GM21447 (cell line): ENCODE measurements around the gene CDK6.
A peak's percentile ranks its signal among the peaks of the same experiment; 100 is the strongest.
"Not testable (repeated sequence)": the region's sequence is repeated elsewhere in the genome, so short reads cannot be mapped to it uniquely, and the experiment has no call there.

ENCODE experiments used
- ATAC-seq: cut with Tn5 transposase; IDR thresholded peaks from one replicate; pipeline ENCODE4 v1.9.1; 2021; ENCODE audit not compliant: unreplicated experiment

CDK6 gene

DNA sequence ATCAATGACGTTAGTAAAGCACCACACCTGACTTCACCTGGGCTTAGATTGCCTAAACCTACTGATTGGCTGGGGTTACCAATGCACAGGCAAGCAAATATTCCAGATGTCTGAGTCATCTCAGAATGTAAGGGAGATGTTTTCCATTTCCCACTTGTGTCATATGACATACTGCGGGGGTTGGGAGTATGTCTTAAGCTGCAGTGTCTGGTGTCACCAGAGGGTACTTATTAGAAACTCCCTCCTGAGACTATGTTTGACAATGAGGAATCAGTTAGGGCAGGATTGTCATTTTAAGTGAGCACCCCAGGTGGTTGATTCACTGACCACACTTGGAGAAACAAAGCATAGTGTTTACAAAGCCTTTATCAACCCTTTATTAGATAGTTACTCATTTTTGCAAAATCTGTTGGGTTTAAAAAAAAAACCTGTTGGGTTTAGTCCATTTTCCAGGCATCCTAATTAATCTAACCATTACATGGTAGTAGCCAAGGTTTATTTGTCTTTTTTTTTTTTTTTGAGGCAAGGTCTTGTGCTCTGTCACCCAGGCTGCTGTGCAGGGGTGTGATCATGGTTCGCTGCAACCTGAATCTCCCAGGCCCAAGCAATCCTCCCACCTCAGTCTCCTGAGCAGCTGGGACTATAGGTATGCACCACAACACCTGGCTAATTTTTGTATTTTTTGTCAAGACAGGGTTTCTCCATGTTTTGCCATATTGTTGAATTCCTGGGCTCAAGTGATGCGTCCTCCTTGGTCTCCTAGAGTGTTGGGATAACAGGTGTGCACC lies 72.5 kb downstream of the CDK6 start:
- ATAC-seq = no peak

DNA sequence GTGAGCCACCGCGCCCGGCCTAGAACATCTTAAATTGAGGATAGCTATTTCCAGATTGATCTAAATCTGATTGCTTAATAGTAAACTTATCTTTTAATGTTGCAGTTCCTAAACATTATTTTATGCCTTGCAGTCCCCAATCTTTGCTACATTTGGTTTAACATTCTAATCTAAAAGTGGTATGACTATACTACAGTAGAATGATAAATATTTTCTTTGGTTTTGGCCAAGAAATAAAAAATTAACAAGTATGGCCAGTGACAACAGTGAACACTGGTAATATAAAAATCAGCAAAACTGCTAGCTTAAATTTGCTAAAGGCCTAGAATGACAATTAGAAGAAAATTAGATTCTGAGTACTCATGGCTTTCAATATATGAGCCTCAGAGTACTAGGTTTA lies 73.5 kb downstream of the CDK6 start:
- ATAC-seq = no peak

DNA sequence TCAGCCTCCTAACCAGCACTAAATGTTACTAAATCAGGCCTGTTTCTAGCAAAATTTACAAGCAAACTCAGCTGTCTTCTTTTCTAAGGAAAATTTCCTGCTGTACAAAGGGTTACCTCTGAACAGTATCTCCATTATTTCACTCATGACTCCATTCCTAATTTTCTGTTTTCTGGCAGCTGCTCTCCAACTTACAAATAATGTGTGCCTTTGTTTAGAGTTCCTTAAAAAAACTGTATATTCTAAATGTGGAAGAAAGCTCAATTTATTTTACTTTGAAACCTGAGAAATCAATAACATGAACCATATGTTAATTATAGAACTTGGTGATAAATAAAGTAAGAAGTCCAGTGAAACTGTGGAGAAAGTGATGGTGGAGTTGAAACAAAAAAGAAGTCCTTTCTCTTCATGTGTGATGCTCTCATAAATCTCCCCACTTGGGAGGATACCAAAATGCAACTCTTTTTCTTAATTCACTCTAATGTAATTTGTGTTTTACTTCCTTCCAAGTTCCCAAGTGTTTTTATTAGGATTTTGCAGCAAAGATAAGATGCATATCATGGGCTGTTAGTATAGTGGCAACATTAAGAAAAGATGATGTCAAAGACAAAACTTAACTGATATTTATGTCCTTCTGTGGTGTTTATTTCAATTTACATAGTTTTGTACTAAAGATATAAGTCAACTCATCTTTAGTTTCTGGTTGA lies 74.8 kb downstream of the CDK6 start:
- no peak for ATAC-seq

DNA sequence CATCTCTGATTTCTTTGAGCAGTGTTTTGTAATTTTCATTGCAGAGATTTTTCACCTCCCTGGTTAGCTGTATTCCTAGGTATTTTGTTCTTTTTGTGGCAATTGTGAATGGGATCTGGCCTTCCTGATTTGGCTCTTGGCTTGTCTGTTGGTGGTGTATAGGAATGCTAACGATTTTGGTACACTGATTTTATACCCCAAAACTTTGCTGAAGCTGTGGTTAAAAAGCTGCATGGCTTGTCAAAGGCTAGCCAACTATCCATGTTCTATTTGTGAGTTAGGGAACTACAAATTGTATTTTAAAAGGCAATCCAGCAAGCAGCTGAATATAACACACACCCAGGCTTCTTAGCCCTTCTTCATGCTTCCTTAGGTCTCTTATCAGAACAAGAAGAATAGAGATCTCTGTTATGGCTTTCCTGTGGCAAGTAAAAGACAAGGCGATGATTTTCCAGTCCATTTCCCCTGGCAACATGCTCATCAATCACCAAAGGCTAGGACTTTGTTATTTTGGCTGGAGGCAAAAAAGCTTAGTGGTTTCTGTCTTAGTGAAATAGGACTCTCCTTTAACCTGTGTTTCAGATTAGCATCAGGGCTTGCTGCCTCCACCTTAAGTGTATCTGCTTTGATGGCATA lies 77.5 kb downstream of the CDK6 start:
- ATAC-seq = no peak

DNA sequence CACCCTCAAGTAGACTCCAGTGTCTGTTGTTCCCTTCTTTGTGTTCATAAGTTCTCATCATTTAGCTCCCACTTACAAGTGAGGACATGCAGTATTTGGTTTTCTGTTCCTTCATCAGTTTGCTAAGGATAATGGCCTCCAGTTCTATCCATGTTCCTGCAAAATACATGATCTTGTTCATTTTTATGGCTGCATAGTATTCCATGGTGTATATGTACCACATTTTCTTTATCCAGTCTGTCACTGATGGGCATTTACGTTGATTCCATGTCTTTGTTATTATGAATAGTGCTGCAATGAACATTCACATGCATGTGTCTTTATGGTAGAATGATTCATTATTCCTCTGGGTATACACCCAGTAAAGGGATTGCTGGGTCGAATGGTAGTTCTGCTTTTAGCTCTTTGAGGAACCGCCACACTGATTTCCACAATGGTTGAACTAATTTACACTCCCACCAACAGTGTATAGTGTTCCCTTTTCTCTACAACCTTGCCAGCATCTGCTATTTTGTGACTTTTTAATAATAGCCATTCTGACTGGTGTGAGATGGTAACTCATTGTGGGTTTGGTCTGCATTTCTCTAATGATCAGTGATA lies 79.0 kb downstream of the CDK6 start:
- ATAC-seq = not testable (repeated sequence)

DNA sequence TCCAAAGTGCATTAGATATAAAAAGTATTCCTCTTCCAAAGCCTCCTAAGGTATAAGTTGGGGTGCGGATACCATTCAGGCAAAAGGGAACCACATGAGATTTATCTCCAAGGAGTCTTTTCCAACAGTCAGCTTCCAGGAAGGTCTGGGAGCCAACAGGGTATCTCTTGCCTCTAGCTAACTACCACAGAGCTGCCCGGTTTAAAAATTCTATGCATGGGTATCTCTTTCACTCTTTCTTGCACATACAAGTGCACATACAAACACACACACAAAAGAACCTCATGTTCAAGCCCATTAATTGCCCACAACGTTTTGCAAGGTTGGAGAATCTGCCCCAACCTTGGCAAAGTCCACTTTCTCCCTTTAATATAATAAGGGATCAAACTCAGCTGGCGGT lies 80.7 kb downstream of the CDK6 start:
- no peak for ATAC-seq

DNA sequence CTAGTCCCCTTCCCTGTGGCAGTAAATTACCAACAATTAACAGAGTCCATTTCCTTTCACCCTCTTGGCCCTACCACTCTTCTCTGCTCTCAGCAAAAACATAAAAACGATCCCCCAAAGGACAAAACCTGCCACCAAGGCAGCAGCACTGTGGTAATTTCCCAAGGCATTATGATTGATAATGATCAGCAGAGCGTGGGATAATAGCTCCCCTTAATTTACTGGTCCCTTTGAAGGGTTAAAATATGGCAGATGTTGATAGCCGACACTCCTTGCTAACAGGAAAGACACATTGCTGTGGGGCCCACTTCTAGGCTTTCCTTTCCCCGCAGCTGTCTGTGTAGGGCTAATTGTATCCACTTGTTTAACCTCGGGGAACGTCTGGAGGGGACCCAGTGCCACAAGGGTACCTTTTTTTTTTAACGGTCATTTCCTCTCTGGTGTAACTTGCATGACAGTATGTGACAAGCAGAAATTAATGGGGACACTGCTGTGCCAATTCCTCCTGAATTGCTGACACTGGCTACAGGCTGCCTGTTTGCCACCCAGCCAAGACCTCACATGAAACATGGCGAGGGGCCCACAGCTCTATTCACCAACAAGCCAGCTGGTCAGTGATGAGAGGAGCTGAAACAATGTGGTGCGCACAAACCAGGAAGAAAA lies 81.3 kb downstream of the CDK6 start:
- ATAC-seq = peak; percentile 52

DNA sequence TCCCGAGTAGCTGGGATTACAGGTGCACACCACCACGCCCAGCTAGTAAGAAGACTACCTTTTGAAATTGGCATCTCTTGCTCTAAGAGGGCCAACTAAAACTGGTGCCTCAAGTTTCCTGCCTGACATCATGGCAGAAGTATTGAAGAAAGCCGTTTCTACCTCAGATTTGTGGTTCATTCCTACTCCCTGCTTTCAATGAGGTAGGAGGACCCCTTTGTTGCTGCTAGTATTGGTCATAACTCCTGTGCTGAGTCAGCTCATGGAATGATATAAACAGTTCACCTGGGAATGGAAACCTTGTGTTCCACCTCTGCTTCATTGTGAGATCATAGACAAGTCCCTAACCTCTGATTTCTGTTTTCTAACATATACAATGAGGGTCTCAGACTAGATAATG lies 82.8 kb downstream of the CDK6 start:
- no peak for ATAC-seq

DNA sequence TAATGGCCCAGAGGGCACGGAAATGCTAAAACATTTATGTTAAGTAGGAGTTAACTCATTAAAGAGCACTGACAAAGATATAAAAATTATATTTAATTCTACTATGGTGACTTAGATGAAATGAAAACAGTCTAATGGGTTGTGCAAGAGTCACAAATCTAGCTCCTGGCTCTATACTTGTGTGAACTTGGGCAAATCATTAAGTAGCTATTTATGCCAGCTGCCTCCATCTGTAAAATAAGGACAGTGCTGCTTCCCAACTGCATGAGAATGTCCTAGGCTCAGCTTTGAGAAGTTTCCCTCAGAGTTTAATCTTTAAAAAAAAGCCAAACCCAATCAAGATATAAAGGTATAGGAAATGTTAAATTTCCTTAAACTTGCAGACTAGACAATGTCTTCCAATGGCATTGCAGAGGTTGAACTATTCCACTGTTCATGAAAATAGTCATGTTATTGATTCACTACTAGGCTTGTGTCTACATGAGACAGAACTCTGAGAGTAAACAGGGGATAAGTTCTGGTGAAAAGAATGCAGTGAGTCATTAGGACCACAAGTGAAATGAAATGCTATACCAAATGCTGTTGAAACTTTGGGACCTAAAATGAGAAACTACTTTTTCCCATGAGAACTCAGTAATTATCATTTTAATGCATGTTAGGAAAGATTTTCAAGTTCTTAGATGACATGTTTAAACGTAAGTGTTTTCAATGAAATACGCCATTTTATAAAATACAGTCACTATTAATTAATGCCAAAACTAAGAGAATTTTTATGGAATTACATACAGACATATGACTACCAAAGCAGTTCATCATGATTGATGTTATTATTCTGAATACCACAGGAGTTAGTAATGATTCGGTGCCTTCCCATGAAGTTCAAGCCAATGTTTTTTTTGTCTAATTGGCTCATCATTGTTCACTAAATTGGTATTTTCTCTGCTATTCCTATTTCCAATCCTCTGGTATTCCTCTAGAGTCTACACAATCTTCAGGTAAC lies 84.2 kb downstream of the CDK6 start:
- ATAC-seq = no peak

DNA sequence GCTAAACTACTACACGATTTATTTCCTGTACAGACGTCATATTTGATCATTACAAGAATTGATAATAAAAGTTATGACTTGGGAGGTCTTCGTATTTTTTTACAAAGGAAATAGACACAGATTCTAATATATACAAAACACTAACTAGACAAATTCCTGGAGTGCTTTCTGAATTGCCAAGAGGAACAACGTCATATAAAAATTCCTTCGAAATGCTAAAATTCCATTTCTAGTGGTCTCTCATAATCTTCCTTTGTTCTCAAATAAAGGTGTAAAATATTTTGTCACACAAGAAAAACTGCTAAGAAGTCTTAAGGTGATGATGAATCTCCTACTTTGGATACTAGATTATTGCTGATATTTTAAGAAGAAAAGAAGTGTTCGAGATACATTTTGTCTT lies 85.4 kb downstream of the CDK6 start:
- no peak for ATAC-seq

DNA sequence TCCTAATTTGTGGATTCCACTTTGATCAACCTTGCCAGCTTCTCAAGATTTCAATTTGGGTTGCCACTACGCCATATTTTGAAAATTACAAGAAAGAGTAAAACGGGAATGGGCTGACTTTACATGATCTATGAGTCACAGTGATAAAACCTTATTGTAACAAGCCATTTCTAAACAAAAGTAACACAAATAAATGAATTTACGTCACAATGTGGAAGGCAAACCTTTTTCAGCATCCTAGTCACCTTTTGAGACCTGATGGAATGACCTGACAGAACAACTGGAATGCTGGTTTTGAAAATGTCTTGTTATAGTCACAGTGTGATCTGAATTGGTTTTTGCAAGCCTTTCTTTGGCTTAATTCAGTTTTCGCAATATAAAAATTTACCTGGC lies 85.9 kb downstream of the CDK6 start:
- ATAC-seq = no peak

DNA sequence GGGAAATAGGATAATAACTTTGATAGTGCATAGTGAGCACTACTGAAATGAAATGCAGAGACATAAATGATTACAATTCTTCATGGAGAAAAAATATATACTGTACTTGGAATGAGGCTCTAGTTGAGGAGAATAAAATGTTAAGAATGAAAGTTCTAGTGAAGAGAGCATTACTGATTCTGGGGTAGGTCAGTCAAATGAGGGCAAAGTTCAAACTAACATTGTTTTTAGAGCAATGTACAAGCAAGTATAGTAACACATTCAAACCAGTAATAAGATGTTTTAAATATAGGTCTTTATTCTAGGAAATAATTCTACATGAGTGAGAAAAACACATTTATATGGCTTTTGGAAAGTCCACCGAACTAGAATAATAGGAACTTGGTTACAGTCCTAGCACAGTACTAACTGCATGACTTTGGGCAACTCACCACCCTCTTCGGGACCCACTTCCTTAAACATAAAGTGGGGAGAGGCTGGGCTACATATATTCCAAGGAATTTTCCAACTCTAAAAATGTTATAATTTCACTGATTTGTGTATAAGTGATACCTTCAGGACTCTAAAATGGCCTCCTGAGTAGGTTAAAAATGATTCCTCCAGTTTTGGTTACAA lies 86.4 kb downstream of the CDK6 start:
- no peak for ATAC-seq

DNA sequence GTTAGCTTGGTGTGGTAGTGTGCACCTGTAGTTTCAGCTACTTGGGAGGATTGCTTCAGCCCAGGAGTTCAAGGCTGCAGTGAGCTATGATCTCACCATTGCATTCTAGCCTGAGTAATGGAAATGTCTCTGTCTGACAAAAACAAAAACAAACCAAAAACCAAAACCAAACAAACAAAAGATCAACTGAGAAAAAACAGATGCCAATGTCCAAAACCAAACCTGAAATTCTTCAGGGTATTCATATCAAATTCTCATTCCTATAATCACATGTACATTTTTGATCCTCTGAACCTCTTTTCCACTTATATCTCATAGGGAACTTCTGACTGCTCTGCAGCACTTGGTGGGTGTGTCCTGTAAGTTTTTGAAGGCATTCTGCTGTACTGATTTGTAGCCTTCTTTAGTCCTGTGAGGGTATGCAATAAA lies 87.0 kb downstream of the CDK6 start:
- ATAC-seq = no peak

DNA sequence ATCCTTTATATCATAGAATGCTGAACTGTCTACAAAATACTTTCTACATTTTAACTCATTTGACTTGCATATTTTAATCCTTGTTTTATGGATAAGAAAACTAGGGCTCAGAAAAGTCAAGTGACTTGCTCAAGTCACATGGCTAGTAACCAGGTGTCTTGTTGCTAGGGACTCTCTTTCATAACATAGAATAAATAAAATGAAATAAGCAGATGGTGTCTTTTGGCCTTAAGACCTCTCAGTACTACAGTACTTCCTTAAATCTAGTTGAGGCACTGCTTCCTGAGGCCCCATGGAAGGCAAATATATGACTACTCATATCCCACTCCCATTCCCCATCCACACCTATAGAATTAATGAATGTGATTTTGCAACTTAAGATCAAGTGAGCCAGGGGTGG lies 87.9 kb downstream of the CDK6 start:
- no peak for ATAC-seq

DNA sequence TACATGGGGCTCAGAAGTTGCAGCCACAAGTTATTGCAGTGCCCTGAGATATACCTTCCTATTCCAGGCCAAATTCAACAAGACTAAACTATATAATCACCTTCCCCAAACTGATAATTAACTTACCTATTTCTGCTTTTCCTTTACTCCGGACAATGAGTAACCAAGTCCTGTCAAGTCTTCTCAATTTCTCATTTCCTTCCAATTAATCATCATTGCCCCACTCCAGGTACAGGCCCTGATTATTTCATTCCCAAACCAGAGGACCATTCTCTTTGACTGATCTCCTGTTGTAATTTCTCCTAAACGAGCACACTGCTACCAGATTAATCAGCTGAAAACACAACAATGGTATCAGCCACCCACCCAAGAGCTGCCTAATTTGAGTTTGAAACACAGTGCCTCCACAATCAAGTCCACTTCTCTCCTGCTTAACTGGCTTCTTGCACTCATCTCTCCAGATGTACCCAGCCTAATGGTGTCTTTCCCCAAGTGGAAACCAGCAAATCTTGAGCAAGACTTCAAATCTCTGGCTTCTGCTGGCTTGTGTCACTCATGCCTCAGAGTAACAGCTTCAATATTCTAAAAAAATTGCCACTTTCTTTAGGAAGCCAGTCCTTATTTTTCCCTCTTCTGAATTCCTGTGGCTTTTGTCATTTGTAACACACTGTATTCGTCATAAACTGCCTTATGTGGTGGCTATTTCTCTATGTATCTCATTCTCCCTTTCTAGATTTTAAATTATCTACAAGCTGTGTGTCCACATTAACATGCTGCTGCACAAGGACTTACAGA lies 89.1 kb downstream of the CDK6 start:
- no peak for ATAC-seq

DNA sequence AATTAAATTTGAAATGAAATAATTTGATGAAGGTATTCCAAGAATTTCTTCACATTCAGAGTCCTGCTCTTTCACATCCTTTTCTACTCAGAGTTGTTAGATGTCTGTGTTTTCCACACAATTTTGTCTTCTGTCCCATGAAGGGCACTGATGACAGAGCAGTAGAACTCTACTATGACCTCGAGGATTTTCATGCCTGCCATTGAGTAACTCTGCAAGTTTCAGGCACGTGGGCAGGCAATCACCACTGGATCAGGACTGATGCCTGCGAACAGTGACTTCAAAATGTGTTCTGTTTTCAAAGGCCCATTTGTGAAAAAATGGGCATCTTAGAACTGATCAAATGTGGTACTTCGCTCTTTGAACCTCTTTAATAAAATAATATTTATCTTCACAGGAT lies 91.1 kb downstream of the CDK6 start:
- ATAC-seq = no peak

DNA sequence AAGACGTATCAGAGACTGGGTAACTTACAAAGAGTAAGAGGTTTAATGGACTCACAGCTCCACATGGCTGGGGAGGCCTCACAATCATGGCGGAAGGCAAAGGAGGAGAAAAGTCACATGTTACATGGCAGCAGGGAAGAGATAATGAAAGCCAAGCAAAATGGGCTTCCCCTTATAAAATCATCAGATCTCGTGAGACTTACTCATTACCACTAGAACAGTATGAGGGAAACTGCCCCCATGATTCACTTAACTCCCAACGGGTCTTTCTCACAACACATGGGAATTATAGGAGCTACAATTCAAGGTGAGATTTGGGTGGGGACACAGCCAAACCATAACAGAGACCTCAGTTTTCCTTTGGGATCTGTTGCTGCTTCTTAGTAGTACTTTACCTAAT lies 92.2 kb downstream of the CDK6 start:
- ATAC-seq = not testable (repeated sequence)

DNA sequence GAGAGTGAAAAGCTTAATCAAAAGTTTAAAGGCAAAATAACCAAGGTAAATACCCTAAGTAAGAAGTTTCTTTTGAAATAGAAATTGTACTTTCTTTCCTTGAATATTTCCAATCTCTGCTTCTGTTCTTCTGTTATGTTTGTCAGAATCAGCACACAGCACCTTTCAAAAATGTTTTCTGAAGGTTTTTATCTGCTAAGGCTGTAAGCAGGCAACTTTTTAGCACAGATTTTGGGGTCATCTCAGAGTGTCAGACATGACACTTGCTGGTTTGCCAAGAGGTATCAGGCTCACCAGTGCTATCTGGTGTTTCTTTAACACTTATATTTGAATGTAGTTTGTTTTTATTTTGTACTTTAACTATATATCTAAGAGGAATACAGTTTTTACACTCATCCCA lies 94.2 kb downstream of the CDK6 start:
- no peak for ATAC-seq

DNA sequence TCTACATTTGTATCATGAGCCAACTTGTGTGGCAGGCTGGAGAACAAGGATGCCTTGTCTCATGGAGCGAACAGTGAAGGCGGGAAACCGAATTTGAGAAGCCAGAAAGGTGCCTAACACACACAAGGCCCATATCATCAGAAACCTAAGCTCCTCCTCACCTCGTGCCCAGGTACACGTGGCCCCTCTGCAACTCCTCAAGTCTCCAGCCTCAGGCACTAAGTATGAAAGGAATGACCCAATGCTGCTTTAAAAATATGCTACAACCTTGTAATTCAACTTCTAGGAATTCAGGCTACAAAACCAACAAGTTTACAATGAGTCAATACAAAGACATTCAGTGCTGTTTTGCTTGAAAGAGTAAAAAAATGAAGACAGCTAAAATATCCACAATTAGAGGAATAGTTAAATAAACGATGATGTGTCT lies 95.7 kb downstream of the CDK6 start:
- ATAC-seq = no peak
